Nephron (organoid): ENCODE data around the gene ACTR1A.
A peak's percentile ranks its signal among the peaks of the same experiment; 100 is the strongest.

Experiments
- H3K27ac Mint-ChIP-seq, 3 experiments: 2 replicates each; pipeline ENCODE4 v1.8.0; 2020; ENCODE audit warnings: mixed read lengths in 3 of 3, mild to moderate bottlenecking in 2 of 3, moderate library complexity in 1 of 3
- H3K27me3 Mint-ChIP-seq: 2 replicates; pipeline ENCODE4 v1.8.0; 2021; ENCODE audit warnings: low read depth, mild to moderate bottlenecking, moderate library complexity, mixed read lengths
- H3K36me3 Mint-ChIP-seq: 2 replicates; pipeline ENCODE4 v1.8.0; 2020; ENCODE audit warnings: low read depth, mixed read lengths
- H3K4me1 Mint-ChIP-seq: 2 replicates; pipeline ENCODE4 v1.8.0; 2020; ENCODE audit warnings: mixed read lengths
- H3K4me3 Mint-ChIP-seq, 3 experiments: 2 replicates each; pipeline ENCODE4 v1.8.0; 2020; ENCODE audit warnings: mild to moderate bottlenecking in 3 of 3, mixed read lengths in 3 of 3, moderate library complexity in 2 of 3
- H3K9me3 Mint-ChIP-seq: 2 replicates; pipeline ENCODE4 v1.8.0; 2020; ENCODE audit warnings: mixed read lengths
- CTCF ChIP-seq, 3 experiments: fragments of 200-600 bp; sonication (generic); IDR thresholded peaks; one replicate each; pipeline ENCODE4 v1.5.0; 2021; ENCODE audit warnings: antibody characterized with exemption in 3 of 3; ENCODE audit not compliant: unreplicated experiment in 3 of 3

The ACTR1A gene

DNA sequence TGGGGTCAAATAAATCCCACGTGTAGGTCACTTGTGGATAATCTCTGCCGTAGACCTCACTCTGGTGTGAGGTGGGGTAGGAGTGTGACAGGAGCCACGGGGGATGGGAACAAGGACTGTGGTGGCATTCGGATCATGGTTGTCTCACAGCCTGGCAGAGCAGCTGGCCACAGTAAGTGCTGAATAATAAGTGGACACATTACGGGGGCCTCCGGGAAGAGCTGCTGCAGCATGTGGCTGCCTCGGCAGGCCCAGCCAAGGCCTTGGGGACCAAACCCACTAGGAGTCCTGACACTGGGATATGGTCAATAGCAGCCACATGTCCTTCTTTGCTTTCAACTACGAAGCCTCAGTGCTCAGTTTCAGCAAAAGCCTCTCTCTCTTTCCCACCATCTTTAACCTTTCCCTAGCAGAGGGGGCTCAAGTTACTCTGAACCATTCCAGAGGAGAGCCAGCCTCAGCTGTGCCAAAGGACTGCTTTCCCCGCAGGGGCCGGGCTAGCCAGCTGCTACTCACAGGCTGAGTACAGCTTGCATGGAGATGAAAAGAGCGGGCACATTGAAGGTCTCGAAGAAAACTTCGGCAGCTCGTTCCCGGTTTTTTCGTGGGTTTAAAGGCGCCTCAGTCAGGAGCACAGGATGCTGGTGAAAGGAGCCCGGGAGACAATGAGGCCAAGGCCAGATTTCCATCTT lies 17.3 kb downstream of the ACTR1A start:
- Mint-ChIP-seq H3K27me3 (no peaks in the 10 kb centered on the region), H3K4me3 (no peak overlapping the region), H3K4me1 (peaks cover 13% of the 10 kb centered on the region), H3K36me3 (peaks cover 59% of the 10 kb centered on the region), H3K9me3 (no peaks in the 10 kb centered on the region), H3K27ac (peak overlapping the region; percentile 35 to 68 (median 58))
- TF ChIP-seq CTCF (IDR thresholded peaks at IDR 0.05; ENCODE audit: unreplicated experiment in 3 of 3) = no peak

GRCh38 chr10:102484021-102484420 lies 18.5 kb downstream of the ACTR1A start:
- no peak overlapping the region for H3K4me3 Mint-ChIP-seq
- peaks cover 13% of the 10 kb centered on the region for H3K4me1 Mint-ChIP-seq
- H3K9me3 Mint-ChIP-seq = no peaks in the 10 kb centered on the region
- H3K27ac Mint-ChIP-seq = no peak overlapping the region
- peaks cover 56% of the 10 kb centered on the region for H3K36me3 Mint-ChIP-seq
- H3K27me3 Mint-ChIP-seq = no peaks in the 10 kb centered on the region
- TF ChIP-seq CTCF (IDR thresholded peaks at IDR 0.05; ENCODE audit: unreplicated experiment in 3 of 3) = no peak

GRCh38 chr10:102480396-102480795 lies 22.1 kb downstream of the ACTR1A start:
- Mint-ChIP-seq H3K4me1 (peaks cover 6% of the 10 kb centered on the region), H3K27me3 (no peaks in the 10 kb centered on the region), H3K9me3 (no peaks in the 10 kb centered on the region), H3K36me3 (peaks cover 40% of the 10 kb centered on the region), H3K27ac (no peak overlapping the region), H3K4me3 (no peak overlapping the region)
- no peak for TF ChIP-seq CTCF (IDR thresholded peaks at IDR 0.05; ENCODE audit: unreplicated experiment in 3 of 3)

DNA sequence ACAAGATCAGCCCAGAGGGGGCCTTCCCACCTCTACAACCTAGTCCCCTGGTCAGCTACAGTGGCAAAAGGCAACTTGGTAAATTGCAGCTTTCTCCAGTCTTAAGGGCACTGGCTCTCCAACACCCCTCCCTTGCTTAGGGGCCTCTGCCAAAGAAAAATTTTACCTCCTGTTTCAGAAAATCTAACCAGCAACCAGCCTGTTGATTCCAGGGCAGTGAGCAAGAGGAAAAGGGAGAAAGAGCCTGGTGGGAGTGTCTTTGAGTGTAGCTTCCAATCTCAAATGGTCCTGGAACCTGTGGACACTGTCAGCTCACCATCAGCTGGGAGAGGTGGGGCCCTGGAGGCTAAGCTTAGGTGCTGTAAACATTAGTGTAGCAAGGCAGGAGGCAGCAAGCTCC lies 22.9 kb downstream of the ACTR1A start:
- no peaks in the 10 kb centered on the region for H3K27me3 Mint-ChIP-seq
- no peak overlapping the region for H3K27ac Mint-ChIP-seq
- H3K9me3 Mint-ChIP-seq = no peaks in the 10 kb centered on the region
- no peak overlapping the region for H3K4me3 Mint-ChIP-seq
- no peaks in the 10 kb centered on the region for H3K4me1 Mint-ChIP-seq
- no peak for TF ChIP-seq CTCF (IDR thresholded peaks at IDR 0.05; ENCODE audit: unreplicated experiment in 3 of 3)
- peaks cover 34% of the 10 kb centered on the region for H3K36me3 Mint-ChIP-seq

DNA sequence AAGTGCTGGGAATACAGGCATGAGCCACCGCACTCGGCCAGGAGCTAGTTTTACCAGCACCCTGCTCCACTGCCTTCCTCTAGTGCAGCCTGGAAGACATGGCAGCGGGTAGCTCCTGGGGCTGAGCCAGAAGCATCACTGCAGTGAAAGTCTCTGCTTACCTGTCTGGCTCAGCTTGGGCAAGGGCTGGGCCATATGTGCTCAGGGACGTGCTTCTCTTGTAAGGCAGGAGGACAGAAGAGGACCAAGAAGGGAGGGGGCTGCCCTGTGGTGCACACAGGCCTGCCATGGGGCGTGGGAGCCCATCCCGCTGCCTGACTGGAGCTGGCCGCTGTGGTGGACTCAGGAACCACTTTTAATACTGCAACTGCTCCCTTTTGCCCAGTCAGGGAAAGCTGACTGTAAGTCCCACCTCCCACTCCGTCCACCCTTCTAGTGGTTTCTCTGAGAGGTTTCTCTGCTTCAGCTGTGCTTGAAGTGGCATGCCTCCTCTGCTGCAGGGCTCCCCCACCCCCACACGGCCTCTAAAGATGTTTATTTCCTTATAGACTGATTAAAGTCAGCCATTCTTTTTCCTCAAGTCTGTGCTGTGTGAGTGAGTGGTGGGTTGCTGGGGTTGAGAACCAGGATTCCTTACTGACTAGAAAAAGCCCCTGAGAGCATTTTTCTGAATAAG lies 25.9 kb downstream of the ACTR1A start:
- Mint-ChIP-seq H3K27ac (no peak overlapping the region), H3K4me1 (no peaks in the 10 kb centered on the region)
- no peak for TF ChIP-seq CTCF (IDR thresholded peaks at IDR 0.05; ENCODE audit: unreplicated experiment in 3 of 3)

More for the DNA sequence above, 25.9 kb downstream of the ACTR1A start:
- Mint-ChIP-seq H3K27me3 (no peaks in the 10 kb centered on the region), H3K36me3 (peaks cover 9% of the 10 kb centered on the region), H3K9me3 (no peaks in the 10 kb centered on the region), H3K4me3 (no peak overlapping the region)
